ENCODE results near the gene GAK.

Gene GAK

GRCh38 chr4:899556-899906 is 32.6 kb downstream of the GAK start:
- DNase-seq (ENCODE audit: low read depth) = no peak

GRCh38 chr4:898869-899555 is 33.1 kb downstream of the GAK start:
- TF ChIP-seq CTCF (IDR thresholded peaks at IDR 0.05; ENCODE audit: control insufficient read depth, extremely low read depth, insufficient read depth) = no peak
- DNase-seq (ENCODE audit: low read depth) = no peak
- no peak overlapping the region for H3K4me3 ChIP-seq (ENCODE audit: low read depth, low read length)

More at GRCh38 chr4:899556-899906, 32.6 kb downstream of the GAK start:
- H3K4me3 ChIP-seq (ENCODE audit: low read depth, low read length) = no peak overlapping the region
- TF ChIP-seq CTCF (IDR thresholded peaks at IDR 0.05; ENCODE audit: control insufficient read depth, extremely low read depth, insufficient read depth) = no peak

GRCh38 chr4:898123-898522 is 34.0 kb downstream of the GAK start:
- no peak for DNase-seq (ENCODE audit: low read depth)
- H3K4me3 ChIP-seq (ENCODE audit: low read depth, low read length) = no peak overlapping the region
- no peak for TF ChIP-seq CTCF (IDR thresholded peaks at IDR 0.05; ENCODE audit: control insufficient read depth, extremely low read depth, insufficient read depth)

- DNase-seq (ENCODE audit: low read depth) = no peak
- H3K4me3 ChIP-seq (ENCODE audit: low read depth, low read length) = no peak overlapping the region
- TF ChIP-seq CTCF (IDR thresholded peaks at IDR 0.05; ENCODE audit: control insufficient read depth, extremely low read depth, insufficient read depth) = no peak
These were observed 35.5 kb downstream of the GAK start for GRCh38 chr4:896630-897029.

GRCh38 chr4:896216-896615 is 35.9 kb downstream of the GAK start:
- no peak for TF ChIP-seq CTCF (IDR thresholded peaks at IDR 0.05; ENCODE audit: control insufficient read depth, extremely low read depth, insufficient read depth)
- H3K4me3 ChIP-seq (ENCODE audit: low read depth, low read length) = no peak overlapping the region
- DNase-seq (ENCODE audit: low read depth) = no peak

GRCh38 chr4:895596-895995 is 36.5 kb downstream of the GAK start:
- no peak for DNase-seq (ENCODE audit: low read depth)
- no peak for TF ChIP-seq CTCF (IDR thresholded peaks at IDR 0.05; ENCODE audit: control insufficient read depth, extremely low read depth, insufficient read depth)
- no peak overlapping the region for H3K4me3 ChIP-seq (ENCODE audit: low read depth, low read length)

Data from LNCaP clone FGC (cell line).